CD4-positive, alpha-beta T cell treated with Interleukin-6 at 100 ng/mL for 8 hours (primary cell): ENCODE results near the gene POGLUT2.

ENCODE experiments used
- DNase-seq: peaks from one replicate; pipeline ENCODE4 v3.0.0-alpha.2; 2020; ENCODE audit warnings: mixed read lengths, low spot score

Gene POGLUT2

GRCh38 chr13:102798581-102799425 lies at the start of gene POGLUT2, which contains the start of gene BIVM:
POGLUT2 (minus strand) TSS chr13:102798976; CDS start chr13:102798670, 306 bp downstream.
BIVM (plus strand) TSS chr13:102799119; CDS start chr13:102807268, 8,149 bp downstream.
- peak; percentile 57 for DNase-seq

- DNase-seq: no peak
These were observed 48.8 kb upstream of the POGLUT2 start for GRCh38 chr13:102847272-102848234.

- peak; percentile 53 for DNase-seq
These were observed 47.7 kb upstream of the POGLUT2 start for GRCh38 chr13:102846261-102847015.

GRCh38 chr13:102845630-102846260 lies 47.0 kb upstream of the POGLUT2 start, which contains the start of gene ERCC5:
ERCC5 (plus strand) TSS chr13:102846032; CDS start chr13:102846267, 235 bp downstream.
- DNase-seq: peak; percentile 93

- no peak for DNase-seq
These were observed 46.5 kb upstream of the POGLUT2 start for GRCh38 chr13:102845289-102845629.

- no peak for DNase-seq
These were observed 40.7 kb upstream of the POGLUT2 start for GRCh38 chr13:102839462-102839861.

GRCh38 chr13:102838982-102839381 lies 40.2 kb upstream of the POGLUT2 start:
- DNase-seq: no peak

GRCh38 chr13:102838273-102838672 lies 39.5 kb upstream of the POGLUT2 start:
- DNase-seq: no peak

GRCh38 chr13:102836471-102836870 lies 37.7 kb upstream of the POGLUT2 start:
- DNase-seq: no peak

GRCh38 chr13:102830646-102831045 lies 31.9 kb upstream of the POGLUT2 start:
- DNase-seq: no peak

- DNase-seq: no peak
These were observed 27.3 kb upstream of the POGLUT2 start for GRCh38 chr13:102825921-102826706.

- no peak for DNase-seq
These were observed 26.6 kb upstream of the POGLUT2 start for GRCh38 chr13:102825400-102825799.

GRCh38 chr13:102817907-102818306 lies 19.1 kb upstream of the POGLUT2 start:
- DNase-seq: no peak

- no peak for DNase-seq
These were observed 18.5 kb upstream of the POGLUT2 start for GRCh38 chr13:102817241-102817640.

GRCh38 chr13:102816708-102817107 lies 17.9 kb upstream of the POGLUT2 start:
- DNase-seq: no peak

GRCh38 chr13:102815788-102816187 lies 17.0 kb upstream of the POGLUT2 start:
- DNase-seq: no peak

- no peak for DNase-seq
These were observed 16.0 kb upstream of the POGLUT2 start for GRCh38 chr13:102814793-102815192.

GRCh38 chr13:102814025-102814607 lies 15.3 kb upstream of the POGLUT2 start:
- DNase-seq: no peak

- no peak for DNase-seq
These were observed 14.0 kb upstream of the POGLUT2 start for GRCh38 chr13:102812611-102813287.

GRCh38 chr13:102807699-102808098 lies 8.9 kb upstream of the POGLUT2 start:
- no peak for DNase-seq
